SK-N-SH treated with all-trans-retinoic acid at 6 μM for 48 hours (cell line): ENCODE results near the gene KCNE3.

Experiments used
- ATAC-seq: fragments of 200-7000 bp; cut with Tn5 transposase; 3 replicates; pipeline ENCODE4 v1.9.1; 2020; ENCODE audit warnings: mild to moderate bottlenecking, moderate library complexity
- ARNTL ChIP-seq: fragments of 450-650 bp; formaldehyde crosslinking; IDR thresholded peaks from 2 replicates; pipeline ENCODE4 v1.5.0; 2020; ENCODE audit warnings: low read depth, mild to moderate bottlenecking, moderate library complexity, borderline replicate concordance
- CSDC2 ChIP-seq: fragments of 250-450 bp; sonication (Bioruptor Pico); IDR thresholded peaks from 2 replicates; pipeline ENCODE4 v1.5.0; 2020; ENCODE audit warnings: mild to moderate bottlenecking, moderate library complexity
- ISL1 ChIP-seq: fragments of 250-450 bp; sonication (Bioruptor Pico); IDR thresholded peaks from 2 replicates; pipeline ENCODE4 v2.1.2; 2022; ENCODE audit warnings: mild to moderate bottlenecking, moderate library complexity
- PPARA ChIP-seq: fragments of 250-450 bp; sonication (Bioruptor Pico); IDR thresholded peaks from 2 replicates; pipeline ENCODE4 v1.5.0; 2020; ENCODE audit warnings: mild to moderate bottlenecking, borderline replicate concordance
- RARB ChIP-seq: fragments of 250-450 bp; sonication (Bioruptor Pico); IDR thresholded peaks from 2 replicates; pipeline ENCODE4 v1.8.0; 2021; ENCODE audit warnings: mild to moderate bottlenecking, moderate library complexity
- SNAI2 ChIP-seq: fragments of 250-450 bp; sonication (Bioruptor Pico); IDR thresholded peaks from 2 replicates; pipeline ENCODE4 v1.5.0; 2020; ENCODE audit warnings: mild to moderate bottlenecking, moderate library complexity
- TCF4 ChIP-seq: fragments of 250-450 bp; sonication (Bioruptor Pico); IDR thresholded peaks from 2 replicates; pipeline ENCODE4 v1.8.0; 2021; ENCODE audit warnings: mild to moderate bottlenecking, moderate library complexity, borderline replicate concordance
- TOX ChIP-seq: fragments of 250-450 bp; sonication (Bioruptor Pico); IDR thresholded peaks from 2 replicates; pipeline ENCODE4 v1.8.0; 2021; ENCODE audit warnings: mild to moderate bottlenecking, moderate library complexity, borderline replicate concordance
- ZC3H10 ChIP-seq: fragments of 250-450 bp; sonication (Bioruptor Pico); IDR thresholded peaks from 2 replicates; pipeline ENCODE4 v1.5.1; 2021; ENCODE audit warnings: mild to moderate bottlenecking, moderate library complexity
- ZFP30 ChIP-seq: fragments of 450-650 bp; formaldehyde crosslinking; IDR thresholded peaks from 2 replicates; pipeline ENCODE4 v1.5.0; 2022; ENCODE audit warnings: mild to moderate bottlenecking, moderate library complexity
- ZNF8 ChIP-seq: fragments of 450-650 bp; formaldehyde crosslinking; IDR thresholded peaks from 2 replicates; pipeline ENCODE4 v1.5.0; 2020; ENCODE audit warnings: mild to moderate bottlenecking, moderate library complexity
- TF ChIP-seq, protein P1 (sequence below): fragments of 250-450 bp; sonication (Bioruptor Pico); IDR thresholded peaks from 2 replicates; pipeline ENCODE4 v1.5.1; 2020; ENCODE audit warnings: low read depth, mild to moderate bottlenecking, moderate library complexity
- TF ChIP-seq, protein P2 (sequence below): fragments of 250-450 bp; sonication (Bioruptor Pico); IDR thresholded peaks from 2 replicates; pipeline ENCODE4 v1.8.0; 2020; ENCODE audit warnings: mild to moderate bottlenecking, moderate library complexity, borderline replicate concordance
- TF ChIP-seq, protein P3 (sequence below): fragments of 250-450 bp; sonication (Bioruptor Pico); IDR thresholded peaks from 2 replicates; pipeline ENCODE4 v1.5.0; 2020; ENCODE audit warnings: mild to moderate bottlenecking, moderate library complexity
- TF ChIP-seq, protein P4 (sequence below): fragments of 250-450 bp; sonication (Bioruptor Pico); IDR thresholded peaks from 2 replicates; pipeline ENCODE4 v1.8.0; 2021; ENCODE audit warnings: low read depth, mild to moderate bottlenecking, moderate library complexity, borderline replicate concordance
- TF ChIP-seq, protein P5 (sequence below): fragments of 250-450 bp; sonication (Bioruptor Pico); IDR thresholded peaks from 2 replicates; pipeline ENCODE4 v1.5.1; 2021; ENCODE audit warnings: mild to moderate bottlenecking, moderate library complexity

The KCNE3 gene

DNA sequence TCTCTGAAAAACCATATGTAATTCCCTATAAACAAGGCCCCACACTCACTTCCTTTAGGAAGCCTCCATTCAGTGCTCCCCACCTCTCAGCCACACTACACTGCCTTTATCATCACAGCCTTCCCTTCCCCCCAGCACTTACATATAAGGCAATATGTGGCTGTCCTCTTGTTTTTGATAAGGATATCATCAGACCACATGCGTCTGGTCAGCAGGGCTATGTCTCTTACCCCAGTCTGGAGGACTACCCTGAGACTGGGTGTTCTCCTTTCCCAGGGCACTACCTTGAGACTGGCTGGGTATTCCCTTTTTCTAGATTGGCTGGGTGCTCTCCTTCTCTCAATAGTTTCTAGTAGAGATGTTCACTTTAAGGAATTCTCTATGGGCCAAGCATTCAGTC lies 7.8 kb downstream of the KCNE3 start (continued):
- TF ChIP-seq SNAI2: no peak
- TF ChIP-seq CSDC2: no peak
- TF ChIP-seq, protein P1, sequence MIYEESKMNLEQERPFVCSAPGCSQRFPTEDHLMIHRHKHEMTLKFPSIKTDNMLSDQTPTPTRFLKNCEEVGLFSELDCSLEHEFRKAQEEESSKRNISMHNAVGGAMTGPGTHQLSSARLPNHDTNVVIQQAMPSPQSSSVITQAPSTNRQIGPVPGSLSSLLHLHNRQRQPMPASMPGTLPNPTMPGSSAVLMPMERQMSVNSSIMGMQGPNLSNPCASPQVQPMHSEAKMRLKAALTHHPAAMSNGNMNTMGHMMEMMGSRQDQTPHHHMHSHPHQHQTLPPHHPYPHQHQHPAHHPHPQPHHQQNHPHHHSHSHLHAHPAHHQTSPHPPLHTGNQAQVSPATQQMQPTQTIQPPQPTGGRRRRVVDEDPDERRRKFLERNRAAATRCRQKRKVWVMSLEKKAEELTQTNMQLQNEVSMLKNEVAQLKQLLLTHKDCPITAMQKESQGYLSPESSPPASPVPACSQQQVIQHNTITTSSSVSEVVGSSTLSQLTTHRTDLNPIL: no peak
- TF ChIP-seq ZFP30 (CRISPR knock-in tag): no peak
- TF ChIP-seq, all 23 proteins: peak for 0

DNA sequence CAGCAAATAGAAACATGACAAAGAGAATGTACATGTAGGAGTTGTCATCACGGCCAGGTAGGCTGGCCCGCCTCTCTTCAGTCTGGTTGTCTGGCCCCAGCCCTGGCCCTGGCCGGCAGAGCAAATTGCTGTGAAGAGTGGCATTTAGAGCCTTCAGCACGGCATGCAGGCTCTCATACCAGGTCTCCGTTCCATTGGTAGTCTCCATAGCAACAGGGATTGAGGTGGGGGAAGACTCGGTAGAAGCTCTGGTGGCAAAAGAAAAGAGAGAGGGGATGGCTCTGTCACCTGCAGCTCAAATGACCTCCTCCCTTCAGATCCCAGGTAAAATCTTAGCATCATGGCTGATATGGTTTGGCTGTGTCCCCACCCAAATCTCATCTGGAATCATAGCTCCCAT lies 10.0 kb downstream of the KCNE3 start:
- no peak for ATAC-seq
- TF ChIP-seq, protein P2, sequence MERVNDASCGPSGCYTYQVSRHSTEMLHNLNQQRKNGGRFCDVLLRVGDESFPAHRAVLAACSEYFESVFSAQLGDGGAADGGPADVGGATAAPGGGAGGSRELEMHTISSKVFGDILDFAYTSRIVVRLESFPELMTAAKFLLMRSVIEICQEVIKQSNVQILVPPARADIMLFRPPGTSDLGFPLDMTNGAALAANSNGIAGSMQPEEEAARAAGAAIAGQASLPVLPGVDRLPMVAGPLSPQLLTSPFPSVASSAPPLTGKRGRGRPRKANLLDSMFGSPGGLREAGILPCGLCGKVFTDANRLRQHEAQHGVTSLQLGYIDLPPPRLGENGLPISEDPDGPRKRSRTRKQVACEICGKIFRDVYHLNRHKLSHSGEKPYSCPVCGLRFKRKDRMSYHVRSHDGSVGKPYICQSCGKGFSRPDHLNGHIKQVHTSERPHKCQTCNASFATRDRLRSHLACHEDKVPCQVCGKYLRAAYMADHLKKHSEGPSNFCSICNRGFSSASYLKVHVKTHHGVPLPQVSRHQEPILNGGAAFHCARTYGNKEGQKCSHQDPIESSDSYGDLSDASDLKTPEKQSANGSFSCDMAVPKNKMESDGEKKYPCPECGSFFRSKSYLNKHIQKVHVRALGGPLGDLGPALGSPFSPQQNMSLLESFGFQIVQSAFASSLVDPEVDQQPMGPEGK: no peak
- TF ChIP-seq, protein P3, sequence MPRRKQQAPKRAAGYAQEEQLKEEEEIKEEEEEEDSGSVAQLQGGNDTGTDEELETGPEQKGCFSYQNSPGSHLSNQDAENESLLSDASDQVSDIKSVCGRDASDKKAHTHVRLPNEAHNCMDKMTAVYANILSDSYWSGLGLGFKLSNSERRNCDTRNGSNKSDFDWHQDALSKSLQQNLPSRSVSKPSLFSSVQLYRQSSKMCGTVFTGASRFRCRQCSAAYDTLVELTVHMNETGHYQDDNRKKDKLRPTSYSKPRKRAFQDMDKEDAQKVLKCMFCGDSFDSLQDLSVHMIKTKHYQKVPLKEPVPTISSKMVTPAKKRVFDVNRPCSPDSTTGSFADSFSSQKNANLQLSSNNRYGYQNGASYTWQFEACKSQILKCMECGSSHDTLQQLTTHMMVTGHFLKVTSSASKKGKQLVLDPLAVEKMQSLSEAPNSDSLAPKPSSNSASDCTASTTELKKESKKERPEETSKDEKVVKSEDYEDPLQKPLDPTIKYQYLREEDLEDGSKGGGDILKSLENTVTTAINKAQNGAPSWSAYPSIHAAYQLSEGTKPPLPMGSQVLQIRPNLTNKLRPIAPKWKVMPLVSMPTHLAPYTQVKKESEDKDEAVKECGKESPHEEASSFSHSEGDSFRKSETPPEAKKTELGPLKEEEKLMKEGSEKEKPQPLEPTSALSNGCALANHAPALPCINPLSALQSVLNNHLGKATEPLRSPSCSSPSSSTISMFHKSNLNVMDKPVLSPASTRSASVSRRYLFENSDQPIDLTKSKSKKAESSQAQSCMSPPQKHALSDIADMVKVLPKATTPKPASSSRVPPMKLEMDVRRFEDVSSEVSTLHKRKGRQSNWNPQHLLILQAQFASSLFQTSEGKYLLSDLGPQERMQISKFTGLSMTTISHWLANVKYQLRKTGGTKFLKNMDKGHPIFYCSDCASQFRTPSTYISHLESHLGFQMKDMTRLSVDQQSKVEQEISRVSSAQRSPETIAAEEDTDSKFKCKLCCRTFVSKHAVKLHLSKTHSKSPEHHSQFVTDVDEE (CRISPR knock-in tag): no peak

DNA sequence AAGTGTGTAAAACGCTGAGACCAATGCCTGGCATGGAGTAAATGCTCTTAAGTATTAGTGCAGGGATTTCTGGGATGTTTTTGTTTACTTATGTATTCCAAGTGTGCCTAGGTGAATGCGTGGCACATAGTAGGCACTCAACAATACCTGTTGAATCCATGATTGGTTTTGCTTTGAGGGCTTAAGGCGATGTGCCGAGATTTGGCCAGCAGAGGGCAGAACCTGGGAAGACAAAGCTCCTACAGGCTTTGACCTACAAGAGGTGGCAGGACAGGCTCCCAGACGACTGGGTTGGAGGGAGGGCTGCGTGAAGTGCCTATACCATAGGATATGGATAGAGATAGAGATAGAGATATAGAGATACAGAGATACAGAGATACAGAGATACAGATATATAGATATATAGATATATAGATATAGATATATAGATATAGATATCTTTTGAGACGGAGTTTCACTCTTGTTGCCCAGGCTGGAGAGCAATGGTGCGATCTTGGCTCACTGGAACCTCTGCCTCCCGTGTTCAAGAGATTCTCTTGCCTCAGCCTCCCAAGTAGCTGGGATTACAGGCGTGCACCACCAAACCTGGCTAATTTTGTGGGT lies 13.9 kb downstream of the KCNE3 start:
- ATAC-seq: peak; percentile 80
- no peak for TF ChIP-seq ZFP30 (CRISPR knock-in tag)
- TF ChIP-seq ZNF8 (CRISPR knock-in tag): no peak
- TF ChIP-seq RARB (CRISPR knock-in tag): no peak
- no peak for TF ChIP-seq PPARA
- no peak for TF ChIP-seq CSDC2
- TF ChIP-seq ARNTL (CRISPR knock-in tag): no peak
- TF ChIP-seq, protein P4, sequence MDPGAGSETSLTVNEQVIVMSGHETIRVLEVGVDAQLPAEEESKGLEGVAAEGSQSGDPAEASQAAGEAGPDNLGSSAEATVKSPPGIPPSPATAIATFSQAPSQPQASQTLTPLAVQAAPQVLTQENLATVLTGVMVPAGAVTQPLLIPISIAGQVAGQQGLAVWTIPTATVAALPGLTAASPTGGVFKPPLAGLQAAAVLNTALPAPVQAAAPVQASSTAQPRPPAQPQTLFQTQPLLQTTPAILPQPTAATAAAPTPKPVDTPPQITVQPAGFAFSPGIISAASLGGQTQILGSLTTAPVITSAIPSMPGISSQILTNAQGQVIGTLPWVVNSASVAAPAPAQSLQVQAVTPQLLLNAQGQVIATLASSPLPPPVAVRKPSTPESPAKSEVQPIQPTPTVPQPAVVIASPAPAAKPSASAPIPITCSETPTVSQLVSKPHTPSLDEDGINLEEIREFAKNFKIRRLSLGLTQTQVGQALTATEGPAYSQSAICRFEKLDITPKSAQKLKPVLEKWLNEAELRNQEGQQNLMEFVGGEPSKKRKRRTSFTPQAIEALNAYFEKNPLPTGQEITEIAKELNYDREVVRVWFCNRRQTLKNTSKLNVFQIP (CRISPR knock-in tag): no peak
- no peak for TF ChIP-seq TOX (CRISPR knock-in tag)
- TF ChIP-seq, protein P5, sequence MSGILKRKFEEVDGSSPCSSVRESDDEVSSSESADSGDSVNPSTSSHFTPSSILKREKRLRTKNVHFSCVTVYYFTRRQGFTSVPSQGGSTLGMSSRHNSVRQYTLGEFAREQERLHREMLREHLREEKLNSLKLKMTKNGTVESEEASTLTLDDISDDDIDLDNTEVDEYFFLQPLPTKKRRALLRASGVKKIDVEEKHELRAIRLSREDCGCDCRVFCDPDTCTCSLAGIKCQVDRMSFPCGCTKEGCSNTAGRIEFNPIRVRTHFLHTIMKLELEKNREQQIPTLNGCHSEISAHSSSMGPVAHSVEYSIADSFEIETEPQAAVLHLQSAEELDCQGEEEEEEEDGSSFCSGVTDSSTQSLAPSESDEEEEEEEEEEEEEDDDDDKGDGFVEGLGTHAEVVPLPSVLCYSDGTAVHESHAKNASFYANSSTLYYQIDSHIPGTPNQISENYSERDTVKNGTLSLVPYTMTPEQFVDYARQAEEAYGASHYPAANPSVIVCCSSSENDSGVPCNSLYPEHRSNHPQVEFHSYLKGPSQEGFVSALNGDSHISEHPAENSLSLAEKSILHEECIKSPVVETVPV (CRISPR knock-in tag): no peak
- TF ChIP-seq, all 23 proteins: peak for 0

DNA sequence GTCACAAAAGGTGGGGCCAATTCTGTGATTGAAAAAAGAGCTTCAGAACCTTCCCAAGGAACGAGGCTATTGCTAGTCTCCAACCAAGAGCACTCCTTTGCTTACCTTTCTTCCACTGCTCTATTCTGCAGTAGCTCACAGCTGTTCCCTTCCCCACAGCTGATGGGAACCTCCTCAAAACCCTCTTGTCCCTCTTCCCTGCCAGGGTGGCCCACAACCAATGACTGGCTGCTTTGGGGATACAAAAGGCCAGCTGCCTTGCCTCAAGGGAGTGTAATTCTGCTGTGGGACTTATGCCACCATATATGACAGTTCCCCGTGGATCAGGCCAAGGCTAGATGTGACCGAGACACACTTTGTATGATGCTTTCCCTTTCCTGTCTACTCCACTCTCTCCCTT lies 15.0 kb downstream of the KCNE3 start:
- TF ChIP-seq, protein P4 (CRISPR knock-in tag): no peak
- TF ChIP-seq SNAI2 (no peak), PPARA (no peak), ZFP30 (CRISPR knock-in tag) (no peak), ZC3H10 (CRISPR knock-in tag) (no peak), TCF4 (CRISPR knock-in tag) (no peak), ISL1 (CRISPR knock-in tag) (no peak)
- TF ChIP-seq, protein P1: no peak
- no peak for ATAC-seq
